Stimulated activated CD8-positive, alpha-beta memory T cell treated with anti-CD3 and anti-CD28 coated beads, Interleukin-4, amount 100 ng/mL, for 24 hours (primary cell): ENCODE results near the gene C19orf85.

Experiments
- DNase-seq: peaks from one replicate; pipeline ENCODE4 v3.0.0-alpha.2; 2020; ENCODE audit warnings: low read depth

The C19orf85 gene

DNA sequence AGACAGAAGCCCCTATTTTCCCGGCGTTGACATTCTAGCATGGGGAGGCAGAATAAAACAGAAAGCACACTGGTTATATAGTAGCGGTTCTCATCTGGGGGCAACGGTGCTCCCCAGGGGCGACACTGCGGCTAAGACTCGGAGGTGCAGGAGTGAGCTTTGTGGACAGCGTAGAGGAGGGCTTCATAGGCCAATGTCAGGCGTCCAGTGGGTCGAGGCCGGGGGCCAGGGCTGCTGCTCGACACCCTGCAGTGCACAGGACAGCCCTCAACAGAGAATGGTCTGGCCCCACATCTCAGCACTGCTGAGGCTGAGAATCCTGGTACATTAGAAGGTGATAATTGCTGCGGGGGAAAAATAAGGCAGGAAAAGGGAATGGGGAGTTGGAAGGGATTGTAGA lies 13.4 kb upstream of the C19orf85 start:
- no peak for DNase-seq

DNA sequence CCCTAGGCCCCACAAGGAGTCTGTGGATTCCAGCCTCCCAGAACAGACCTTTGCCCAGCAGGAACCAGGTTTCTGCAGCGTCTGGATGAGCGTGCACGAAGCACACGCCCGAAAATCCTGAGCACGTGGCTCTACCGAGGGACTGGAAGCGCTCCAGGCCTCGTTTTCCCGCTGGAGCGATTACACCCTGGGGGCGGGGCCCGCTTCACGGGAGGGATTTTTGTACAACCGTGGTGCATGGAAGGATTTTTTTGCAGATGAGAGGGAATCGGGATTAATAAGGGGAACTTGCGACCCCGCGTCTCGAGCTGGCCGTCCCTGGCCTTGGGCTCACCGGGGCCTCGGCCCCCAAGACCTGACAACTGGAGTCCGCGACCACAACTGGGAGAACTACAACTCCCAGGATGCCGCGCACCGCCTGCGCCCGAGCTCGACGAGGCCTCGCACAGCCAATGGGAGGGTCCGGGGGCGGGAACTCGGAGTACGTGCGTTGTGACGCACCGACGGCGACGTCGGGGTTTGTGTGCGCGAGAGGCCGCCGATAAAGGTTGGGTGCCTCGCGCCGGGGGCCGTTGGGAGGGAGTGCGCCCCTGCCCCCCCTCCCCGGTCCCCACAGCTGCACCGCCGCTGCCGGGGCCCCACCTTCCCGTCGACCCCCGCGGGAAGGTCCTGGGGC lies 11.7 kb upstream of the C19orf85 start, which contains the start of gene ZNF628:
TSS of gene ZNF628 (plus strand) at position 518 of the 676 bp plus-strand sequence. CDS start 3,294 bp downstream, outside the sequence.
- DNase-seq, result peak; percentile 99

GRCh38 chr19:55474269-55475265 lies 10.0 kb upstream of the C19orf85 start:
- no peak for DNase-seq

DNA sequence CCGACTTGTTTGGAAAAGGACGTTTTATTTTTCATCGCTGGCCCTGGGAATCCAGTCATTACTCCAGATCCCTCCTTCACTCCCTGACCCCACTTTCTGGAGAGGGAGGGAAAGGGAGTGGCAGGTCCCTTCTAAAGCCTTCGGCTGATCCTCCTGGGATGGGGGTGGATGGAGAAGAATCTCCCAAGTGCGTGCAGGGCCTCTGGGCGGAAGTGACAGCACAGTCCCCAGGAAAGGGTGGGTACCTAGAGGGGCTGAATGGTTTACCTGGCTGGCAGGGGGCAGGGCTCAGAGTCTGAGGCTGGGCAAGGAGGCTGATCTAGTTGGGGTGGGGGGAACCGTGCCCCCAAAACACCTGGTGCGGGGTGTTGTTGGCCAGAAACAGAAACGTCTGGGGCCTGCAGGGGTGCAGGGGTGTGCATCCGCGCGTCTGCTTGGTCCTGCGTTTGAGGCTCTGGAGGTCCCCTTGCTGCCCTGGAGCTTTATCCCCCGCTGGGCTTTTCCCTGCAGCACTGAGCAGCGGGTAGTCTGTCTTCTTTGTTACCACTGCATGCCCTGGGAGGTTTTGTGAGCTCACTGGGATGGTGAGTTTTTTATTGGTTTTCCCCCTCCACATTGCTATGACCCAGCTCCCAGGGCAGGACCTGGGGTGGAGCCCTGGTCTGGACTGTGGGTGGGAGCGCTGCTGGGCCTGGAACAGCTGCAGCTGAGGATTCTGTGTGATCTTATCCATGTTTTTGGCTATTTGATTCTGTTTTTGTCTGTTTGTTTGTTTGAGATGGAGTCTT lies 8.9 kb upstream of the C19orf85 start:
- no peak for DNase-seq

DNA sequence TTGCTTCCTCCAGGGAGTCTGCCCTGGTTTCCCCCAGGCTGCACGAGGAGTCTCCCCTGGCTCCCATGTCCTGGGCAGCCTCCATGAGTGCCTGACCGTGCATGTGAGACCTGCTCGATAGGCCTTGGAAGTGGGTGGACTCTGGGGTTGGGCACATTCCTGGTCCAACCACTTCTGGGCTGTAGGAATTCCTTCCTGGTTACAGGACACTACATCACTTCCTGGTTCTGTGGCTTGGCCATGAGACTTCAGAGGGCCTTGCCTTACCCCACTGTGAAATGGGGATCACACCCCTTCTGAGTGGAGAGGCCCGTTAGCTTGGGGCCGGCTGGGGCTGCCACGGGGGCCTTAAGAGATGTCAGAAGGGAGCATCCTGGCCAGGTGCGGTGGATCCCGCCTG lies 7.9 kb upstream of the C19orf85 start:
- no peak for DNase-seq

DNA sequence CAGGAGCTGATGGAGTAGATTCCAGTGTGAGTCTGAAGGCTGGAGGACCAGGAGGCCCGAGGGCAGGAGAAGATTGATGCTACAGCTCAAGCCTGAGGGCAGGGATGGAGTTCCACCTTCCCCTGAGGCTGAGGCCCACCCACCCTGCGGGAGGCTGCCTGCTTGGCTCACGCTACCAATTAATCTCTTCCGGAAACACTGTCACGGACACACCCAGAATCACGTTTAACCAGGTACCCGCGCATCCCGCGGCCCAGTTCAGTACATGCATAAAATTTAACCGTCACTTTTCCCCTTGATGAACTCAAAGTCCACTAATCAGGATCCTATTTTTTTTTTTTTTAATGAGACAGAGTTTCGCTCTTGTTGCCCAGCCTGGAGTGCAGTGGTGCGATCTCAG lies 6.7 kb upstream of the C19orf85 start:
- DNase-seq, result no peak

DNA sequence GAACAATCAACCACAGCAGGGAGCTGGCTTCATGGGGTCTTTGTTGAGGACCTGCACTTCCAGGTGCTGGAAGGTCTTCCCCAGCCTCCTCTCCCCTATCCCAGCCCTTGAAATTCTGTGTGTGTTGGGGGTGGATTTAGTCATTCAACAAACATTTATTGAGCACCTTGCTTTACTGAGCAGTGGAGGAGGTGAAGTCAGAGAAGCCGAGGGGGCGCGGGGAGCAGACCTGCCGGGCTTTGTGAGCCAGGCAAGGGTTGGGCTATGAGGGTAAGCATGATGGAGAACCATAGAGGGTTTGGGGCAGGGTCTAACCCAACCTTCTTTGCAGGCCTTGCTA lies 3.5 kb upstream of the C19orf85 start:
- DNase-seq, result no peak

DNA sequence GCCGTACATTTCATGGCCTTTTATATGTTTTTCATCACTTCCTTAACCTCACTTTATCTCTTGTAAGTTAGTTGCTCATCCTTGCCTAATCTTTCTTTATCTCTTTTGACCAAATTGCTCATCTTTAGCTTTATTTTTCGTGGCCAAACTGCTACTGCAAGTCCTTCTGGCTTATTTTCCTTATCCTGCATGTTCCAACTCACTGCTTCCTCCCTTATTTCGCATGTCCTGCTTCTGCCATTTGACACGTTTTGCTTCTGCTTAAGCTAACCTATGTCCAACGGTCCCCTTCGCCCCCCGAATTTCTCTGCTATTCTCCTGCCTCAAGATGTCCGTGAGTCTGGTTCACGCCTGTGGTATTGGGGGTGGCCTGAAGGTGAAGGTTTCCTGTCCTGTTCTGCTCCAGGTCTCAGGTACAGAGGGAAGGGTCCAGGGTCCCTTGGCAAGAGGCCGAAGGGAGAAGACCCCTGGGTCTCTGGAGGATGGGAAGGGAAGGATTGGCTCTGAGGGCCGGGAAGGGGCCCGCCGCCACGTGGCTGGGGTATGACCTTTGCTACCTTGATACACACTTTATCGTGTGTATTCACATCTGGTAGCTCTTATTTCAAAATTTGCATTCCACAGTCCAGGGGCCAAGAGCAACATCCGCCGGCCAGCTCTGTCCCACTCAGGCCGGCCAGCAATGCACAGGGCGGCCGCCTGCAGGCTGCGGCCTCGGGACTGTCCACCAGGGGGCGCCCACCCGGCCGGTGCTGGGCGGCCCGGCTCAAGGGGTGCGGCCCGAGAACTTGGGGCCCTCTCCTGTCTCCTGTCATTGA lies 2.9 kb upstream of the C19orf85 start:
- peak; percentile 58 for DNase-seq

GRCh38 chr19:55466241-55466614 lies 1.7 kb upstream of the C19orf85 start:
- DNase-seq, result no peak

- DNase-seq, result no peak
Observed at GRCh38 chr19:55465460-55466240, 1.1 kb upstream of the C19orf85 start.

GRCh38 chr19:55464039-55464661 lies 401 bp downstream of the C19orf85 start:
- DNase-seq, result no peak

DNA sequence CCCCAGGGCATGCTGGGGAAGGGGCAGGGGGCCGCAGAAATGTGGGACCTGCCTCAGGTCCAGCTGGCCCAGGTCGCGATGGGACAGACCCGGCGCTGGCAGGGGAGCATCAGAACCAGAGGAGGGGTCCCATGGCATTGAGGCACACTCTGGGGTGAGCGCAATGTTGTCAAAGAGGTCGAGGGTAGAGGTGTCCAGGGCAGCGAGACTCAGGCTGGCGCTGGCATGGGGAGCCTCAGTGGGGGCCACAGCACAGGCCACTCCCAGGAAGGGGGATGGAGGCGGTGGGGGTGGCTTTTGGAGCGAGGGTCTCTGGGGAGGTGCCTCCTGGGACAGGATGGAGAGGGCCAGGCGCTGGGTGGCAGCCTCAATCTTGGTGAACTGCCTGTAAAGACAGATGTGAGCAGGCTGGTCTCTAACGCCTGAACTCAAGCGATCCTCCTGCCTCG lies 944 bp downstream of the C19orf85 start:
- DNase-seq, result no peak

DNA sequence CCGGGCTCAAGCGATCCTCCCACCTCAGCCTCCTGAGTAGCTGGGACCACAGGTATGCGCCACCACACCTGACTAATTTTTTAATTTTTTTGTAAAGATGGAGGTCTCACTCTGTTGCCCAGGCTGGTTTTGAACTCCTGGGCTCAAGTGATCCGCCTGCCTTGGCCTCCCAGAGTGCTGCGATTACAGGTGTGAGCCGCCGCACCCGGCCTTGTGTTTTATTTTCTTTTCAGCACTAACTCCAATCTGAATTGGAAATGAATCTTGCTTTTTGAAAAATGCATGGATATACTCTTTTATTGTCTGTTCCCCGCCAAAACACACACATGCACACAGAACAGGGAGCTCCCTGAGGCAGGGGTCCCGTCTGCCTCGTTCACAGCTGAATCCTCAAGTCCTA lies 1.8 kb downstream of the C19orf85 start:
- DNase-seq, result no peak

- no peak for DNase-seq
Observed at GRCh38 chr19:55461974-55462626, 2.5 kb downstream of the C19orf85 start.

- DNase-seq, result peak; percentile 100
Observed at GRCh38 chr19:55461259-55461973, 3.1 kb downstream of the C19orf85 start, which contains the start of gene ISOC2. TSS of gene ISOC2 (minus strand) at chr19:55461642. CDS start at chr19:55456486, 5,156 bp downstream.

DNA sequence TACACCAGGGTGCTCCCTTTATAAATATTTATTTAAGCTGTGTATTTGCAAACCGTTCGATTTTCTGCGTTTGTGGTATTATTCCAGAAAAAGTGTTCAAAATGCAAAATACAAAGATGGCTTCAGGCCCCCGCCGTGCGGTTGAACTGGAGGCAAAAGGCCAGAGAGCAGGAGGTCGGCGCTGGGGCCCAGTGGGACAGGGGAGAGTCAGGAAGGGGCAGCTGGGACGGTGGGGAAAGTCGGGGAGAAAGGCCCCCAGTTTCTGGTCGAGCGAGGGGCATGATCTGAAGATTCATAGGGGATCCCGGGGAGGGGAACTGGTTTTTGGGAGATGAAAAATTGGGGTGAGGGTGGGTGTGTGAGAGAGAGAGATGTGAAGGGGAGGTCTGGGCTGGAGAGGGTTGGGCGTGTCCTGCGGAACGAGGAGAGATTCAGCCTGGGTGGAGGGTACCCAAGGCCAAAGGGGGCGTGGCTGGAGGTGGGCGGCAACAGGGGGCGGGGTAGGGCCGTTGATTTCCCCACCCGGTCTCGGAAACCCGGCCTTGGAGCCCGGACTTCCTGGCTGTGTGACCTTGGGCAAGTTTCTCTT lies 3.8 kb downstream of the C19orf85 start:
- peak; percentile 40 for DNase-seq

DNA sequence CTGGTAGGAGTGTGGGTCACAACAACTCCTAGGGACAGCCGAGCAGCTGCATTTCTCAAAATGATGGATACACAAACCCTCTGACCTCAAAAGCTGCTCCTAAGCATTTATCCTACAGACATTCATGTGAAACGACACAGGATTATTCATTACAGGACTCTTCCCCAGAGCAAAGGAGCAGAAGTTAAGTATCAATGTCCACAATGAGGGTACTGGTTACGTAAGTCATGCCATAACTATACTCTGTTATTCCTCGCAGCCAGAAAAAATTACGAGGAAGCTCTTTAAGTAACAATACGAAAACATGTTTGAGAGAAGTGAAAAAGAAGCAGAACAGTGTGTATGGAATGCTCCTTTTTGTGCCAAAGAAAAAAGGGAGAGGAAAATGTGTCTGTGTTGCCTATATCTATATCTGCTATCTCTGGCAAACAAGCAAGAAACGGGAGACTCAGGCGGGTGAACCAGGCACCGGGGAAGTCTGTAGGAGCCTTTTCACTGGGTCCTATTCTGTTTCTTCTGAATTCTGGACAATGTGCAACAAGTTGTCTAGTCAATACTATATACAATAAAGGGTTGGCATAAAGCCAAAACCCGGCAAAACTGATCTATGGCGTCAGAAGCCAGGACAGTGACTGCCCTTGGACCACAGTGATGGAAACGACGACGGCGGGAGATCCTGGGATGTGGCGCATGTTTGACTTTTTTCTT lies 4.4 kb downstream of the C19orf85 start:
- DNase-seq, result no peak

- no peak for DNase-seq
Observed at GRCh38 chr19:55459551-55459949, 5.0 kb downstream of the C19orf85 start.
